Left lung (tissue), 10 donors: Measurements from ENCODE around the gene MALSU1. TPM values are rescaled to one million over a fixed set of nuclear protein-coding genes. Genes with fewer than 3 reads are reported as not detected.

ENCODE experiments used
- ATAC-seq: fragments of 200-7000 bp; cut with Tn5 transposase; one replicate; pipeline ENCODE4 v1.9.1; 2020; ENCODE audit warnings: moderate library complexity
- DNase-seq, 4 donors: peaks; one replicate each; pipeline ENCODE4 v3.0.0-alpha.2; 2013 to 2020
- H3K27ac ChIP-seq, 2 donors: fragments of 200-600 bp; sonication (generic) in 1 of 2; one replicate each; pipeline versions ENCODE4 v1.5.0 to v1.8.0; 2020 to 2021
- H3K27me3 ChIP-seq, 2 donors: fragments of 200-600 bp; sonication (generic) in 1 of 2; one replicate each; pipeline versions ENCODE4 v1.5.0 to v1.8.0; 2020 to 2021
- H3K36me3 ChIP-seq, 2 donors: fragments of 200-600 bp; sonication (generic) in 1 of 2; one replicate each; pipeline versions ENCODE4 v1.5.0 to v1.8.0; 2020 to 2021
- H3K4me1 ChIP-seq, 2 donors: fragments of 200-600 bp; one replicate each; pipeline ENCODE4 v1.8.0; 2021
- H3K4me3 ChIP-seq, 2 donors: fragments of 200-600 bp; sonication (generic) in 1 of 2; one replicate each; pipeline versions ENCODE4 v1.5.0 to v1.8.0; 2020 to 2021; ENCODE audit warnings: mild to moderate bottlenecking in 1 of 2
- H3K9me3 ChIP-seq, 2 donors: fragments of 200-600 bp; sonication (generic) in 1 of 2; one replicate each; pipeline versions ENCODE4 v1.5.0 to v1.8.0; 2020 to 2021
- intact Hi-C, 2 donors: fragments of 100-400 bp; cut with DNase I; formaldehyde crosslinking; loops; one replicate each; pipeline versions ENCODE4 v1.11.2 to v1.14.2; 2022
- polyA plus RNA-seq, 6 donors: library from polyadenylated mRNA; unstranded; fragments of 120-200 nt; gene quantifications; one replicate each; pipeline ENCODE4 v1.2.1, GENCODE V29; 2013; ENCODE audit not compliant: insufficient read length in 6 of 6
- total RNA-seq, 2 donors: library from RNA; stranded (reverse); fragmentation: NEBNext Ultra II Directional; extraction: Animal tissue kit (Norgen Biotek cat#: 25700); gene quantifications; one replicate each; pipeline ENCODE4 v1.2.1, GENCODE V29; 2021
- TF ChIP-seq, protein P1 (sequence below), 2 donors: fragments of 200-600 bp; sonication (generic) in 1 of 2; IDR thresholded peaks; one replicate each; pipeline versions ENCODE4 v1.5.0 to v1.8.0; 2021; ENCODE audit warnings: antibody characterized with exemption in 2 of 2
- donor health status: DM: no; HTN: yes; CAD: no.
- donor health status: DM: no; HTN: no; CAD: no.

Gene MALSU1
- total and polyA plus RNA-seq, 8 donors = 46.3 to 55.1 (median 48.3) TPM

- Histone ChIP-seq H3K4me3 (no peak overlapping the region), H3K27ac (no peak overlapping the region), H3K4me1 (peaks cover 25 to 29% of the 10 kb centered on the region in 2 donors), H3K27me3 (no peaks in the 10 kb centered on the region), H3K9me3 (no peaks in the 10 kb centered on the region), H3K36me3 (no peaks in the 10 kb centered on the region)
- TF ChIP-seq, protein P1, sequence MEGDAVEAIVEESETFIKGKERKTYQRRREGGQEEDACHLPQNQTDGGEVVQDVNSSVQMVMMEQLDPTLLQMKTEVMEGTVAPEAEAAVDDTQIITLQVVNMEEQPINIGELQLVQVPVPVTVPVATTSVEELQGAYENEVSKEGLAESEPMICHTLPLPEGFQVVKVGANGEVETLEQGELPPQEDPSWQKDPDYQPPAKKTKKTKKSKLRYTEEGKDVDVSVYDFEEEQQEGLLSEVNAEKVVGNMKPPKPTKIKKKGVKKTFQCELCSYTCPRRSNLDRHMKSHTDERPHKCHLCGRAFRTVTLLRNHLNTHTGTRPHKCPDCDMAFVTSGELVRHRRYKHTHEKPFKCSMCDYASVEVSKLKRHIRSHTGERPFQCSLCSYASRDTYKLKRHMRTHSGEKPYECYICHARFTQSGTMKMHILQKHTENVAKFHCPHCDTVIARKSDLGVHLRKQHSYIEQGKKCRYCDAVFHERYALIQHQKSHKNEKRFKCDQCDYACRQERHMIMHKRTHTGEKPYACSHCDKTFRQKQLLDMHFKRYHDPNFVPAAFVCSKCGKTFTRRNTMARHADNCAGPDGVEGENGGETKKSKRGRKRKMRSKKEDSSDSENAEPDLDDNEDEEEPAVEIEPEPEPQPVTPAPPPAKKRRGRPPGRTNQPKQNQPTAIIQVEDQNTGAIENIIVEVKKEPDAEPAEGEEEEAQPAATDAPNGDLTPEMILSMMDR (IDR thresholded peaks at IDR 0.05) = no peak
- no peak for ATAC-seq
- DNase-seq = no peak
- intact Hi-C loops = no loop called here
Measured at GRCh38 chr7:23337374-23337773, 38.2 kb downstream of the MALSU1 start.

- TF ChIP-seq, protein P1 (IDR thresholded peaks at IDR 0.05) = no peak
- Histone ChIP-seq H3K27ac (no peak overlapping the region), H3K9me3 (no peaks in the 10 kb centered on the region), H3K4me1 (peaks cover 17 to 28% of the 10 kb centered on the region in 2 donors), H3K36me3 (no peaks in the 10 kb centered on the region), H3K27me3 (no peaks in the 10 kb centered on the region), H3K4me3 (no peak overlapping the region)
- no peak for DNase-seq
- ATAC-seq = no peak
- intact Hi-C loops = no loop called here
Measured at GRCh38 chr7:23338439-23338838, 39.3 kb downstream of the MALSU1 start.

DNA sequence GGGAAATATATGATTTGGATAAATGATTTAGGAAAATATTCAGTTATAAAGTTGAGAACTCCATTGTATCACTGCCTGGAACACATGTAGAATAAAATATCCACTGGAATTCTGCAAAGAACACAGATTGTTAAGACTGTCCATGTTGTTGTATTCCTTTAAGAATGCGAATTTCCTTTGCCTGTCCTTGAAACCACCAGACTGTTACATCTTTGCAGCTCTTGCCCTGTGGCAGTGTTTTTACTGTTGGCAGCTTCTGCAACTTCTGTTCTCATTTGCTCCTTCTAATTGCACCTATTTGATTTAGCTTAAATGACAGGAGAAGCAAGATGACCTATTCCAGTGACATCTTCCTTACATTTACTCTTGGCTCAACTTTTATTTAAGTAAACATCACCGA lies 39.7 kb downstream of the MALSU1 start:
- Histone ChIP-seq H3K4me3 (no peak overlapping the region), H3K9me3 (no peaks in the 10 kb centered on the region), H3K27ac (no peak overlapping the region), H3K4me1 (peaks cover 13 to 23% of the 10 kb centered on the region in 2 donors), H3K27me3 (no peaks in the 10 kb centered on the region), H3K36me3 (no peaks in the 10 kb centered on the region)
- no peak for ATAC-seq
- intact Hi-C loops = no loop called here
- TF ChIP-seq, protein P1 (IDR thresholded peaks at IDR 0.05) = no peak
- DNase-seq = no peak

DNA sequence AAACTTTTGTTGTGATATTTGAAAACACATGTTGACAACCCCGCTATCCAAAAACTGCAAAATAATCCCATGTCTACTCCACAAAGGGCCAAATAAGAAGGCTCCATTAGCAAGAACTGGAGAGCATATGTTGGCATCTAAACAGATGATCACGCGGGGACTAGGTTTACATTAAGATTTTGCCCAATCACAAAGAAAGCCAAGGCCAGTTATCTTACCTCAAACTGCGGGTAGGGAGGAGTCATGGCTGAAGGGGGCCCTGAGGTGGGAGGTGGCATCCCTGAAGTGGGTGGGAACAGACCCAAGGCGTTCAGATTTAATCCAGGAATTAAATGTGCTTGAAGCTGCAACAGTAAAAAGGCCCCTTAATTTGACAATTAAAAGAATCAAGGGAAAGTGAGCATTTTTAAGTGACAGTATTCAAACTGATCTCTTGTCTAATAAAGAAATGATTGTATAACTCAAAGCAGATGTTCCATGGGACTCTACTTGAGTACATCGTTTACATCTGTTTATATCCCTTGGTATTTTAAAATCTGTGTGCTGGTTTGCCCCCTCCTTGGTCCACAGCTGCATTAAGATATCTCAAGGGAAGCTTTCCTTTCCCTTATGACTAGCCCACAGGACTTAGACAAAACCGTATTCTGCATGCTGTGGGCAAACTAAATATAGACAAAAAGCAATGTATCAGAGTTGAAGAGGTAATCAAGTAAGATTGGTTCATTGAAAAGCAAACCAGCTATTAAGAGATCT lies 42.9 kb downstream of the MALSU1 start:
- H3K4me3 ChIP-seq = no peak overlapping the region
- H3K9me3 ChIP-seq = no peaks in the 10 kb centered on the region
- TF ChIP-seq, protein P1 (IDR thresholded peaks at IDR 0.05) = no peak
- H3K27me3 ChIP-seq = no peaks in the 10 kb centered on the region
- ATAC-seq (no peak), DNase-seq (no peak)
- peaks cover 0 to 11% of the 10 kb centered on the region in 2 donors for H3K4me1 ChIP-seq
- intact Hi-C loops = no loop called here
- no peak overlapping the region for H3K27ac ChIP-seq
- H3K36me3 ChIP-seq = no peaks in the 10 kb centered on the region

GRCh38 chr7:23343102-23343501 lies 44.0 kb downstream of the MALSU1 start:
- TF ChIP-seq, protein P1 (IDR thresholded peaks at IDR 0.05) = no peak
- no peak overlapping the region for H3K27ac ChIP-seq
- no peaks in the 10 kb centered on the region for H3K36me3 ChIP-seq
- intact Hi-C loops = no loop called here
- H3K4me3 ChIP-seq = no peak overlapping the region
- no peak for ATAC-seq
- no peaks in the 10 kb centered on the region for H3K9me3 ChIP-seq
- no peak for DNase-seq
- peaks cover 0 to 20% of the 10 kb centered on the region in 2 donors for H3K4me1 ChIP-seq
- no peaks in the 10 kb centered on the region for H3K27me3 ChIP-seq
